KOPT-K1 (cell line): ENCODE results near the gene ATP4B.

Experiments
- H3K27ac ChIP-seq: fragments of 200-600 bp; sonication (generic); 2 replicates; pipeline ENCODE4 v1.5.1; 2016; ENCODE audit warnings: antibody characterized with exemption, mild to moderate bottlenecking, low read depth, low read length; ENCODE audit not compliant: poor library complexity, severe bottlenecking
- H3K36me3 ChIP-seq: fragments of 200-600 bp; sonication (generic); 2 replicates; pipeline ENCODE4 v1.5.1; 2017; ENCODE audit warnings: antibody characterized with exemption, mild to moderate bottlenecking, low read length, moderate library complexity; ENCODE audit not compliant: insufficient read depth
- H3K9me3 ChIP-seq: fragments of 200-600 bp; sonication (generic); 2 replicates; pipeline ENCODE4 v1.5.1; 2017; ENCODE audit warnings: antibody characterized with exemption, low read length, mild to moderate bottlenecking; ENCODE audit not compliant: insufficient read depth, poor library complexity, severe bottlenecking

The ATP4B gene

GRCh38 chr13:113601166-113602070 lies 56.6 kb downstream of the ATP4B start:
- no peak overlapping the region for H3K27ac ChIP-seq
- peaks cover 33% of the 10 kb centered on the region for H3K9me3 ChIP-seq
- peaks cover 99% of the 10 kb centered on the region for H3K36me3 ChIP-seq

- peaks cover 99% of the 10 kb centered on the region for H3K36me3 ChIP-seq
Observed at GRCh38 chr13:113599391-113599790, 58.6 kb downstream of the ATP4B start.

More at GRCh38 chr13:113599391-113599790, 58.6 kb downstream of the ATP4B start:
- no peak overlapping the region for H3K27ac ChIP-seq
- peaks cover 33% of the 10 kb centered on the region for H3K9me3 ChIP-seq
